Type B pancreatic cell (in vitro differentiated cells): ENCODE measurements around the gene HSD11B1. TPM values are rescaled to one million over a fixed set of nuclear protein-coding genes. Genes with fewer than 3 reads are reported as not detected.
A peak's percentile ranks its signal among the peaks of the same experiment; 100 is the strongest.

ENCODE experiments used
- DNase-seq: peaks from one replicate; pipeline ENCODE4 v3.0.0; 2021; ENCODE audit warnings: mixed read lengths; ENCODE audit not compliant: unreplicated experiment; ENCODE audit errors: extremely low spot score
- H3K27ac Mint-ChIP-seq: 2 replicates; pipeline ENCODE4 v1.8.0; 2021; ENCODE audit warnings: mild to moderate bottlenecking, mixed read lengths
- H3K27me3 Mint-ChIP-seq: 2 replicates; pipeline ENCODE4 v1.8.0; 2021; ENCODE audit warnings: mixed read lengths
- H3K36me3 Mint-ChIP-seq: 2 replicates; pipeline ENCODE4 v1.8.0; 2021; ENCODE audit warnings: mixed read lengths
- H3K4me1 Mint-ChIP-seq: one replicate; pipeline ENCODE4 v1.8.0; 2021; ENCODE audit warnings: mixed read lengths; ENCODE audit not compliant: unreplicated experiment
- H3K4me3 Mint-ChIP-seq: 2 replicates; pipeline ENCODE4 v1.8.0; 2021; ENCODE audit warnings: mild to moderate bottlenecking, mixed read lengths
- H3K9me3 Mint-ChIP-seq: 2 replicates; pipeline ENCODE4 v1.8.0; 2021; ENCODE audit warnings: mixed read lengths
- CTCF ChIP-seq: fragments of 200-600 bp; sonication (generic); conservative IDR thresholded peaks from 2 replicates; pipeline ENCODE4 v1.5.0; 2021; ENCODE audit warnings: antibody characterized with exemption, mild to moderate bottlenecking
- total RNA-seq: library from RNA; stranded (reverse); gene quantifications from 2 replicates; pipeline ENCODE4 v1.2.1, GENCODE V29; 2021; ENCODE audit warnings: low replicate concordance

Gene HSD11B1
- total RNA-seq, 1 donor from 2014 or later = not detected

GRCh38 chr1:209741889-209742288 is 37.2 kb downstream of the HSD11B1 start:
- H3K36me3 Mint-ChIP-seq = no peaks in the 10 kb centered on the region
- no peaks in the 10 kb centered on the region for H3K27me3 Mint-ChIP-seq
- peaks cover 17% of the 10 kb centered on the region for H3K4me1 Mint-ChIP-seq
- H3K27ac Mint-ChIP-seq = no peak overlapping the region
- DNase-seq = no peak
- no peak for TF ChIP-seq CTCF
- H3K9me3 Mint-ChIP-seq = no peaks in the 10 kb centered on the region
- no peak overlapping the region for H3K4me3 Mint-ChIP-seq

- no peak for DNase-seq
- H3K4me3 Mint-ChIP-seq = no peak overlapping the region
- no peak for TF ChIP-seq CTCF
- no peaks in the 10 kb centered on the region for H3K9me3 Mint-ChIP-seq
- peaks cover 19% of the 10 kb centered on the region for H3K4me1 Mint-ChIP-seq
- no peaks in the 10 kb centered on the region for H3K36me3 Mint-ChIP-seq
- H3K27ac Mint-ChIP-seq = peak overlapping the region; percentile 33
- H3K27me3 Mint-ChIP-seq = no peaks in the 10 kb centered on the region
Observed at GRCh38 chr1:209742409-209743144, 37.9 kb downstream of the HSD11B1 start.

GRCh38 chr1:209743145-209743482 is 38.5 kb downstream of the HSD11B1 start:
- Mint-ChIP-seq H3K27ac (no peak overlapping the region), H3K36me3 (no peaks in the 10 kb centered on the region), H3K9me3 (no peaks in the 10 kb centered on the region), H3K4me3 (no peak overlapping the region), H3K27me3 (no peaks in the 10 kb centered on the region), H3K4me1 (peaks cover 24% of the 10 kb centered on the region)
- DNase-seq = no peak
- TF ChIP-seq CTCF = no peak

GRCh38 chr1:209746451-209747165 is 42.0 kb downstream of the HSD11B1 start:
- Mint-ChIP-seq H3K27me3 (no peaks in the 10 kb centered on the region), H3K27ac (no peak overlapping the region), H3K9me3 (no peaks in the 10 kb centered on the region), H3K36me3 (no peaks in the 10 kb centered on the region), H3K4me3 (no peak overlapping the region), H3K4me1 (peaks cover 25% of the 10 kb centered on the region)
- no peak for DNase-seq
- no peak for TF ChIP-seq CTCF

GRCh38 chr1:209747580-209748262 is 43.1 kb downstream of the HSD11B1 start:
- no peaks in the 10 kb centered on the region for H3K27me3 Mint-ChIP-seq
- peaks cover 16% of the 10 kb centered on the region for H3K4me1 Mint-ChIP-seq
- no peaks in the 10 kb centered on the region for H3K9me3 Mint-ChIP-seq
- peak; percentile 93 for TF ChIP-seq CTCF
- DNase-seq = peak; percentile 87
- no peaks in the 10 kb centered on the region for H3K36me3 Mint-ChIP-seq
- peak overlapping the region; percentile 69 for H3K4me3 Mint-ChIP-seq
- H3K27ac Mint-ChIP-seq = peak overlapping the region; percentile 51
